HFFc6 (cell line): Measurements from ENCODE around the gene SHKBP1. TPM values are rescaled to one million over a fixed set of nuclear protein-coding genes. Genes with fewer than 3 reads are reported as not detected.

Experiments used
- DNase-seq: peaks from one replicate; pipeline ENCODE4 v3.0.0-alpha.2; 2018
- H3K27ac Mint-ChIP-seq: 2 replicates; pipeline ENCODE4 v1.8.0; 2020; ENCODE audit warnings: mild to moderate bottlenecking, mixed read lengths
- H3K27me3 Mint-ChIP-seq: 2 replicates; pipeline ENCODE4 v1.8.0; 2021; ENCODE audit warnings: mild to moderate bottlenecking, moderate library complexity, mixed read lengths; ENCODE audit not compliant: insufficient read depth
- H3K36me3 Mint-ChIP-seq: 2 replicates; pipeline ENCODE4 v1.8.0; 2021; ENCODE audit warnings: low read depth, mixed read lengths
- H3K4me1 Mint-ChIP-seq: 2 replicates; pipeline ENCODE4 v1.8.0; 2020; ENCODE audit warnings: low read depth, mixed read lengths
- H3K4me3 Mint-ChIP-seq: 2 replicates; pipeline ENCODE4 v1.8.0; 2020; ENCODE audit warnings: mild to moderate bottlenecking, moderate library complexity, mixed read lengths
- H3K9me3 Mint-ChIP-seq: 2 replicates; pipeline ENCODE4 v1.8.0; 2020; ENCODE audit warnings: mild to moderate bottlenecking, mixed read lengths
- total RNA-seq, 6 experiments: library from RNA; stranded (reverse); fragmentation: NEBNext Ultra II Directional; extraction: Animal tissue kit (Norgen Biotek cat#: 25700); gene quantifications; 2 replicates in 1 of 6; 3 replicates in 5 of 6; pipeline ENCODE4 v1.2.3, GENCODE V29; 2021
- TF ChIP-seq, protein P1 (sequence below): fragments of 200-600 bp; sonication (generic); IDR thresholded peaks from 2 replicates; pipeline ENCODE4 v1.5.0; 2021; ENCODE audit warnings: antibody characterized with exemption, mild to moderate bottlenecking

Gene SHKBP1
- total RNA-seq, 6 experiments from 2014 or later, result 58.5 to 95.2 (median 83.0) TPM

DNA sequence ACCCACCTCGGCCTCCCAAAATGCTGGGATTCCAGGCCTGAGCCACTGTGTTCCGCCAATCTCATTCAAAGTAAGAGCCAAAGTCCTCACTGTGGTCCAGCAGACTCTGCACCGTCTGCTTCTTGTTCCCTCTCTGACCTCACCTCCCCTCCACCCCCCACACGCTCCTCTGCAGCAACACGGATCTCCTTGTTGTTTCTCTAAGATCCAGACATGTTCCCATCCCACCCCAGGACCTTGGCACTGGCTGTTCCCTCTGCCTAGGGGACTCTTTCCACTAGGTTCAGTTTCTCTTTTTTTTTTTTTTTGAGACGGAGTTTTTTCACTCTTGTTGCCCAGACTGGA lies 62.9 kb downstream of the SHKBP1 start:
- DNase-seq, result no peak
- Mint-ChIP-seq H3K36me3 (no peaks in the 10 kb centered on the region), H3K27me3 (peaks cover 3% of the 10 kb centered on the region; the same call in 1 of the 2 replicates), H3K4me1 (peaks cover 37% of the 10 kb centered on the region), H3K9me3 (no peaks in the 10 kb centered on the region), H3K27ac (peak overlapping the region; percentile 16; the same call in 1 of the 2 replicates), H3K4me3 (no peak overlapping the region)
- TF ChIP-seq, protein P1, sequence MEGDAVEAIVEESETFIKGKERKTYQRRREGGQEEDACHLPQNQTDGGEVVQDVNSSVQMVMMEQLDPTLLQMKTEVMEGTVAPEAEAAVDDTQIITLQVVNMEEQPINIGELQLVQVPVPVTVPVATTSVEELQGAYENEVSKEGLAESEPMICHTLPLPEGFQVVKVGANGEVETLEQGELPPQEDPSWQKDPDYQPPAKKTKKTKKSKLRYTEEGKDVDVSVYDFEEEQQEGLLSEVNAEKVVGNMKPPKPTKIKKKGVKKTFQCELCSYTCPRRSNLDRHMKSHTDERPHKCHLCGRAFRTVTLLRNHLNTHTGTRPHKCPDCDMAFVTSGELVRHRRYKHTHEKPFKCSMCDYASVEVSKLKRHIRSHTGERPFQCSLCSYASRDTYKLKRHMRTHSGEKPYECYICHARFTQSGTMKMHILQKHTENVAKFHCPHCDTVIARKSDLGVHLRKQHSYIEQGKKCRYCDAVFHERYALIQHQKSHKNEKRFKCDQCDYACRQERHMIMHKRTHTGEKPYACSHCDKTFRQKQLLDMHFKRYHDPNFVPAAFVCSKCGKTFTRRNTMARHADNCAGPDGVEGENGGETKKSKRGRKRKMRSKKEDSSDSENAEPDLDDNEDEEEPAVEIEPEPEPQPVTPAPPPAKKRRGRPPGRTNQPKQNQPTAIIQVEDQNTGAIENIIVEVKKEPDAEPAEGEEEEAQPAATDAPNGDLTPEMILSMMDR, result no peak

DNA sequence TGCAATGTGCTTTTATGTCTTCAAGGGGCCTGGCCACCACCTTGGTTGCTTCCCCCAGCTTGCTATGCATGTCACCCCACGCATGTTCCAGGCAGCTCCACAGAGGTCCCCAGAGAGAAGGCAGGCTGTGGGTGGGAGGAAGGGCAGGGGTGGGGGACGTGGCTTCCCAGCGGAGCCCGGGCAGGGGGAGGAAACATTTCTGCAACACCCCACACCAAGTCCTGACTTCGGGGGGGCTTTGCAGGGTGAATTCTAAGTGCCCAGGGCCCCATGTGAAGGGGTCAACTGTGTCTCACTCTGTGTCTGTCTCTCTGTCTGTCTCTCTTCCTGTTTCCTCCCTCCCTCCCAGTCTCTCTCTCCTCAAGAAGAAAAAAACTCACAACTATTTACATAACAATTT lies 64.1 kb downstream of the SHKBP1 start:
- Mint-ChIP-seq H3K9me3 (no peaks in the 10 kb centered on the region), H3K27me3 (peaks cover 3% of the 10 kb centered on the region; the same call in 1 of the 2 replicates), H3K36me3 (no peaks in the 10 kb centered on the region), H3K4me1 (peaks cover 40% of the 10 kb centered on the region), H3K27ac (peak overlapping the region; percentile 59), H3K4me3 (no peak overlapping the region)
- TF ChIP-seq, protein P1, result no peak
- DNase-seq, result no peak

Other genes with a start within 250 kb of the SHKBP1 start
- 10 to 100 TPM; 15.8 to 20.0 (median 18.5) TPM for gene C19orf47, start 228.5 kb upstream of the SHKBP1 start, total RNA-seq
- 100 to 1,000 TPM; 141 to 211 (median 152) TPM for gene PLD3, start 228.2 kb upstream of the SHKBP1 start, total RNA-seq
- under 1 TPM in 4 of 6 experiments, not detected in 2; 0.07 to 0.11 (median 0.10) TPM for gene HIPK4, start 186.7 kb upstream of the SHKBP1 start, total RNA-seq
- 1 to 10 TPM in 2 of 6 experiments, under 1 TPM in 4; 0.86 to 1.5 (median 0.94) TPM for gene PRX, start 163.5 kb upstream of the SHKBP1 start, total RNA-seq
- gene SERTAD1, start 150.9 kb upstream of the SHKBP1 start, total RNA-seq, result 10 to 100 TPM; 18.5 to 25.4 (median 21.2) TPM
- gene SERTAD3, start 132.5 kb upstream of the SHKBP1 start, total RNA-seq, result 10 to 100 TPM; 35.9 to 47.0 (median 41.2) TPM
- gene BLVRB, start 111.1 kb upstream of the SHKBP1 start, total RNA-seq, result 10 to 100 TPM; 35.3 to 55.7 (median 52.5) TPM
- gene SPTBN4, start 109.9 kb upstream of the SHKBP1 start, total RNA-seq, result under 1 TPM; 0.17 to 0.96 (median 0.54) TPM
- gene LTBP4, start 24.5 kb downstream of the SHKBP1 start, total RNA-seq, result 10 to 100 TPM; 36.6 to 54.9 (median 51.4) TPM
- 10 to 100 TPM; 49.1 to 58.3 (median 53.6) TPM for gene NUMBL, start 113.8 kb downstream of the SHKBP1 start, total RNA-seq
- 10 to 100 TPM; 19.8 to 28.6 (median 23.6) TPM for gene COQ8B, start 140.0 kb downstream of the SHKBP1 start, total RNA-seq
- 10 to 100 TPM in 4 of 6 experiments, 1 to 10 TPM in 2; 9.2 to 14.9 (median 10.5) TPM for gene ITPKC, start 140.2 kb downstream of the SHKBP1 start, total RNA-seq
- 1 to 10 TPM; 6.7 to 8.5 (median 7.5) TPM for gene ACTMAP, start 173.6 kb downstream of the SHKBP1 start, total RNA-seq
- gene SNRPA, start 174.3 kb downstream of the SHKBP1 start, total RNA-seq, result 100 to 1,000 TPM in 4 of 6 experiments, 10 to 100 TPM in 2; 87.8 to 120 (median 104) TPM
- gene MIA, start 198.6 kb downstream of the SHKBP1 start, total RNA-seq, result not detected
- gene RAB4B, start 201.4 kb downstream of the SHKBP1 start, total RNA-seq, result 10 to 100 TPM; 20.4 to 26.4 (median 22.0) TPM
- gene EGLN2, start 222.3 kb downstream of the SHKBP1 start, total RNA-seq, result 10 to 100 TPM; 56.0 to 72.0 (median 60.1) TPM